ENCODE data around the gene RPGR.

Gene RPGR

DNA sequence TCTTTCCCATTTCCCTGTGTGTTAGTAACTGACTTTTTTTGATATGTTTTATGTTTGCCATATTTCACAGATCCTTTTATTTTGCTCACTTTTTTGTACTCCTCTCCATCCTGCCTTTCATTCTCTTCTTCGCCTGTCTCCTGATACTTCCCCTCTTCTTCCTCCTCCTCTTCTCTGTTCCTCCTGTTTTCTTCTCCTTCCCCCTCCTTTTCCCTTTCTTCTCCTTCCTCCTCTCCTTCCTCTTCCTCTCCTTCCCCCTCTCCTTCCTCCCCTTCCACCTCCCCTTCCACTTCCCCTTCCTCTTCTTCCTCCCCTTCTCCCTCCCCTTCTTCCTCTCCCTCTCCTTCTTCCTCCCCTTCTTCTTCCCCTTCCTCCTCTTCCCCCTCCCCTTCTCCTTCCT is 41.7 kb downstream of the RPGR start:
- no peak overlapping the region for H4K8ac ChIP-seq (ENCODE audit: low read length)
- no peak overlapping the region for H2AFZ ChIP-seq (ENCODE audit: low read depth, low read length)
- no peak overlapping the region for H2BK120ac ChIP-seq (ENCODE audit: low read depth, low read length)
- no peaks in the 10 kb centered on the region for H3K79me1 ChIP-seq (replicated peaks; ENCODE audit: low read length, poor library complexity, severe bottlenecking)
- H3K36me3 ChIP-seq (ENCODE audit: control insufficient read depth in 1 of 2, insufficient read depth in 2 of 2, low read depth in 1 of 2, low read length in 2 of 2) = peaks cover 0 to 2% of the 10 kb centered on the region in 2 experiments
- H3K27me3 ChIP-seq (ENCODE audit: control insufficient read depth in 1 of 2, insufficient read depth in 1 of 2, low read length in 2 of 2) = peaks cover 0 to 23% of the 10 kb centered on the region in 2 experiments
- H3K23ac ChIP-seq (ENCODE audit: low read length in 2 of 2) = no peak overlapping the region
- no peak overlapping the region for H3K18ac ChIP-seq (ENCODE audit: low read depth in 1 of 2, low read length in 2 of 2)
- H3K14ac ChIP-seq (ENCODE audit: low read length in 2 of 2) = no peak overlapping the region
- H3K4me2 ChIP-seq (ENCODE audit: low read length, poor library complexity, severe bottlenecking) = no peak overlapping the region
- no peak overlapping the region for H3K4me3 ChIP-seq (ENCODE audit: insufficient read depth in 1 of 2, low read depth in 1 of 2, low read length in 2 of 2)
- no peaks in the 10 kb centered on the region for H3K4me1 ChIP-seq (ENCODE audit: control insufficient read depth, insufficient read depth, low read depth, low read length)
- no peaks in the 10 kb centered on the region for H3K9me3 ChIP-seq (ENCODE audit: control insufficient read depth, low read length)
- H4K91ac ChIP-seq (ENCODE audit: low read length) = no peak overlapping the region
- no peak overlapping the region for H2AK5ac ChIP-seq (ENCODE audit: low read length, severe bottlenecking)
- H2BK5ac ChIP-seq (ENCODE audit: low read depth, low read length, poor library complexity, severe bottlenecking) = no peak overlapping the region
- no peak overlapping the region for H3K4ac ChIP-seq (ENCODE audit: low read depth in 1 of 2, low read length in 2 of 2)
- no peak overlapping the region for H3K27ac ChIP-seq (ENCODE audit: low read length, poor library complexity, severe bottlenecking)
- 100% methylated on average over 1 of the region's 1 CpG for WGBS
- H2BK15ac ChIP-seq (ENCODE audit: low read depth, poor library complexity, severe bottlenecking) = no peak overlapping the region
- H3K9ac ChIP-seq (ENCODE audit: low read length) = no peak overlapping the region
- H2BK12ac ChIP-seq (ENCODE audit: low read length in 2 of 2) = no peak overlapping the region
- no peak for DNase-seq

- no peaks in the 10 kb centered on the region for H3K9me3 ChIP-seq (ENCODE audit: control insufficient read depth, low read length)
- 77% methylated on average over 1 of the region's 1 CpG for WGBS
- no peak overlapping the region for H3K4ac ChIP-seq (ENCODE audit: low read depth in 1 of 2, low read length in 2 of 2)
Measured at GRCh38 chrX:38282049-38282448, 45.3 kb downstream of the RPGR start.

DNA sequence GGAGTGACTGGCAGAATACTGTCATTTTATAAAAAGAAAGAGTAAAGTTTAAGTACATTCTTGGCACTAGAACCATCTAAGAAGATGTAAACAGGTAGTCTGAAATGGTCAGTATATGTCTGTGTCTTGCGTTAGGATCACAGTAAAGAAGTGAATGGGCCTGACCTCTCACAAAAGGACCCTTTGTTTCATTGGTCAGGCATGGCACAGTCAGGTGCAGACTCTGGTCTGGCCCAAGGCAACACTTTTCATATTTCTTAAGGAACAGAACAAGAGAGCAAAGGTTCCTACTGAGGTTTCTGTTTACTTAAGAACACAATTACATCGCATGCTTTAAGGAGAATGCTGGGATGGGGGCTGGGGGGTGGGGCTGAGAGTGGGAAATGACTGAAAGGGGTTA is 48.1 kb downstream of the RPGR start:
- no peak overlapping the region for H3K18ac ChIP-seq (ENCODE audit: low read depth in 1 of 2, low read length in 2 of 2)

More at GRCh38 chrX:38282049-38282448, 45.3 kb downstream of the RPGR start:
- no peaks in the 10 kb centered on the region for H3K79me1 ChIP-seq (replicated peaks; ENCODE audit: low read length, poor library complexity, severe bottlenecking)
- H3K18ac ChIP-seq (ENCODE audit: low read depth in 1 of 2, low read length in 2 of 2) = no peak overlapping the region
- peak; percentile 13 for DNase-seq
- H3K4me2 ChIP-seq (ENCODE audit: low read length, poor library complexity, severe bottlenecking) = no peak overlapping the region
- H3K4me1 ChIP-seq (ENCODE audit: control insufficient read depth, insufficient read depth, low read depth, low read length) = peaks cover 3% of the 10 kb centered on the region
- H3K23ac ChIP-seq (ENCODE audit: low read length in 2 of 2) = no peak overlapping the region
- H2BK5ac ChIP-seq (ENCODE audit: low read depth, low read length, poor library complexity, severe bottlenecking) = no peak overlapping the region
- no peak overlapping the region for H3K4me3 ChIP-seq (ENCODE audit: insufficient read depth in 1 of 2, low read depth in 1 of 2, low read length in 2 of 2)
- no peak overlapping the region for H4K91ac ChIP-seq (ENCODE audit: low read length)
- H2AK5ac ChIP-seq (ENCODE audit: low read length, severe bottlenecking) = no peak overlapping the region
- no peak overlapping the region for H2BK120ac ChIP-seq (ENCODE audit: low read depth, low read length)
- H4K8ac ChIP-seq (ENCODE audit: low read length) = no peak overlapping the region
- H3K27me3 ChIP-seq (ENCODE audit: control insufficient read depth in 1 of 2, insufficient read depth in 1 of 2, low read length in 2 of 2) = peaks cover 0 to 15% of the 10 kb centered on the region in 2 experiments
- H3K36me3 ChIP-seq (ENCODE audit: control insufficient read depth in 1 of 2, insufficient read depth in 2 of 2, low read depth in 1 of 2, low read length in 2 of 2) = no peaks in the 10 kb centered on the region
- H2AFZ ChIP-seq (ENCODE audit: low read depth, low read length) = no peak overlapping the region
- H3K9ac ChIP-seq (ENCODE audit: low read length) = no peak overlapping the region
- H3K14ac ChIP-seq (ENCODE audit: low read length in 2 of 2) = no peak overlapping the region
- no peak overlapping the region for H3K27ac ChIP-seq (ENCODE audit: low read length, poor library complexity, severe bottlenecking)
- no peak overlapping the region for H2BK12ac ChIP-seq (ENCODE audit: low read length in 2 of 2)
- H2BK15ac ChIP-seq (ENCODE audit: low read depth, poor library complexity, severe bottlenecking) = no peak overlapping the region

DNA sequence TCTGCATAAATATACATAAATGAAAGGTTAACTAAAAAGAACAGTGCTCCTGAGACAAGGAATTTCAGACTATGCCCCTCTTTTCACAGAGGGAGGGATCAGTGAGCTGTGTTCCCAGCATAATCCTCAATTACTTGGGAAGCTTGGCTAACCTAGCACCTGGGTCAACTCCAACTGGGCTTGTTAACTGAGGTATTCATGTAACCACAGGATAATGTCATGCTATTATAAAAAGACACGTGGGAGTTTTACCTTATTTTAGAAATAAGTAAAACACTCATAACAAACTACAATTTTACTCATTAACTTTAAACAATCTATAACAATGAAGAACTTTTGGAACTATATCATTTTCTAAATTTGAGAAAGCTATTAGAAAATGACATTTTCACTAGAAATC is 48.6 kb downstream of the RPGR start:
- Histone ChIP-seq H2BK5ac (ENCODE audit: low read depth, low read length, poor library complexity, severe bottlenecking) (no peak overlapping the region), H3K9ac (ENCODE audit: low read length) (no peak overlapping the region)

More for the DNA sequence above, 48.1 kb downstream of the RPGR start:
- no peak overlapping the region for H3K14ac ChIP-seq (ENCODE audit: low read length in 2 of 2)
- no peaks in the 10 kb centered on the region for H3K36me3 ChIP-seq (ENCODE audit: control insufficient read depth in 1 of 2, insufficient read depth in 2 of 2, low read depth in 1 of 2, low read length in 2 of 2)
- H3K9ac ChIP-seq (ENCODE audit: low read length) = no peak overlapping the region
- peaks cover 0 to 6% of the 10 kb centered on the region in 2 experiments for H3K27me3 ChIP-seq (ENCODE audit: control insufficient read depth in 1 of 2, insufficient read depth in 1 of 2, low read length in 2 of 2)
- 61% methylated on average over 2 of the region's 2 CpGs for WGBS
- H3K9me3 ChIP-seq (ENCODE audit: control insufficient read depth, low read length) = no peaks in the 10 kb centered on the region
- no peak overlapping the region for H3K27ac ChIP-seq (ENCODE audit: low read length, poor library complexity, severe bottlenecking)
- no peak for DNase-seq
- no peak overlapping the region for H2AK5ac ChIP-seq (ENCODE audit: low read length, severe bottlenecking)
- no peak overlapping the region for H3K4me3 ChIP-seq (ENCODE audit: insufficient read depth in 1 of 2, low read depth in 1 of 2, low read length in 2 of 2)
- H2BK15ac ChIP-seq (ENCODE audit: low read depth, poor library complexity, severe bottlenecking) = no peak overlapping the region
- H3K23ac ChIP-seq (ENCODE audit: low read length in 2 of 2) = no peak overlapping the region
- H2BK120ac ChIP-seq (ENCODE audit: low read depth, low read length) = no peak overlapping the region
- no peak overlapping the region for H3K4ac ChIP-seq (ENCODE audit: low read depth in 1 of 2, low read length in 2 of 2)
- peaks cover 3% of the 10 kb centered on the region for H3K4me1 ChIP-seq (ENCODE audit: control insufficient read depth, insufficient read depth, low read depth, low read length)
- H4K8ac ChIP-seq (ENCODE audit: low read length) = no peak overlapping the region
- H3K79me1 ChIP-seq (replicated peaks; ENCODE audit: low read length, poor library complexity, severe bottlenecking) = no peaks in the 10 kb centered on the region
- no peak overlapping the region for H2BK5ac ChIP-seq (ENCODE audit: low read depth, low read length, poor library complexity, severe bottlenecking)
- H2AFZ ChIP-seq (ENCODE audit: low read depth, low read length) = no peak overlapping the region
- H3K4me2 ChIP-seq (ENCODE audit: low read length, poor library complexity, severe bottlenecking) = no peak overlapping the region
- no peak overlapping the region for H2BK12ac ChIP-seq (ENCODE audit: low read length in 2 of 2)
- no peak overlapping the region for H4K91ac ChIP-seq (ENCODE audit: low read length)

More for the DNA sequence above, 48.6 kb downstream of the RPGR start:
- Histone ChIP-seq H3K4ac (ENCODE audit: low read depth in 1 of 2, low read length in 2 of 2) (no peak overlapping the region), H4K8ac (ENCODE audit: low read length) (no peak overlapping the region), H3K9me3 (ENCODE audit: control insufficient read depth, low read length) (no peaks in the 10 kb centered on the region), H4K91ac (ENCODE audit: low read length) (no peak overlapping the region), H2BK12ac (ENCODE audit: low read length in 2 of 2) (no peak overlapping the region), H3K79me1 (replicated peaks; ENCODE audit: low read length, poor library complexity, severe bottlenecking) (no peaks in the 10 kb centered on the region), H2BK15ac (ENCODE audit: low read depth, poor library complexity, severe bottlenecking) (no peak overlapping the region), H3K27ac (ENCODE audit: low read length, poor library complexity, severe bottlenecking) (no peak overlapping the region), H3K4me3 (ENCODE audit: insufficient read depth in 1 of 2, low read depth in 1 of 2, low read length in 2 of 2) (no peak overlapping the region), H2AFZ (ENCODE audit: low read depth, low read length) (no peak overlapping the region), H3K27me3 (ENCODE audit: control insufficient read depth in 1 of 2, insufficient read depth in 1 of 2, low read length in 2 of 2) (peaks cover 0 to 6% of the 10 kb centered on the region in 2 experiments), H3K18ac (ENCODE audit: low read depth in 1 of 2, low read length in 2 of 2) (no peak overlapping the region), H3K36me3 (ENCODE audit: control insufficient read depth in 1 of 2, insufficient read depth in 2 of 2, low read depth in 1 of 2, low read length in 2 of 2) (no peaks in the 10 kb centered on the region), H2AK5ac (ENCODE audit: low read length, severe bottlenecking) (no peak overlapping the region), H3K4me1 (ENCODE audit: control insufficient read depth, insufficient read depth, low read depth, low read length) (peaks cover 3% of the 10 kb centered on the region), H3K23ac (ENCODE audit: low read length in 2 of 2) (no peak overlapping the region), H3K14ac (ENCODE audit: low read length in 2 of 2) (no peak overlapping the region), H2BK120ac (ENCODE audit: low read depth, low read length) (no peak overlapping the region), H3K4me2 (ENCODE audit: low read length, poor library complexity, severe bottlenecking) (no peak overlapping the region)
- no peak for DNase-seq
- no CpG with 5 or more reads among the region's 1 CpG for WGBS
